ENCODE results near the gene SPSB3. TPM values are rescaled to one million over a fixed set of nuclear protein-coding genes. Genes with fewer than 3 reads are reported as not detected.
A peak's percentile ranks its signal among the peaks of the same experiment; 100 is the strongest.

Gene SPSB3
- total RNA-seq, 1 experiment from 2014 or later, result 21.1 TPM

GRCh38 chr16:1778200-1779179 is 3.9 kb downstream of the SPSB3 start:
- Histone ChIP-seq H3K4me1 (replicated peaks) (peaks cover 21% of the 10 kb centered on the region), H3K36me3 (peaks cover 67% of the 10 kb centered on the region), H3K27me3 (replicated peaks) (no peaks in the 10 kb centered on the region), H3K9me3 (replicated peaks) (no peaks in the 10 kb centered on the region), H3K27ac (no peak overlapping the region), H3K4me3 (no peak overlapping the region)
- DNase-seq (ENCODE audit: low read depth in 1 of 2, low spot score in 2 of 2), result no peak

GRCh38 chr16:1777375-1778199 is 4.8 kb downstream of the SPSB3 start:
- Histone ChIP-seq H3K9me3 (replicated peaks) (peaks cover 3% of the 10 kb centered on the region), H3K4me1 (replicated peaks) (peaks cover 21% of the 10 kb centered on the region), H3K27ac (no peak overlapping the region), H3K27me3 (replicated peaks) (no peaks in the 10 kb centered on the region), H3K4me3 (no peak overlapping the region), H3K36me3 (peaks cover 69% of the 10 kb centered on the region)
- DNase-seq (ENCODE audit: low read depth in 1 of 2, low spot score in 2 of 2), result no peak

GRCh38 chr16:1776991-1777374 is 5.4 kb downstream of the SPSB3 start:
- no peak for DNase-seq (ENCODE audit: low read depth in 1 of 2, low spot score in 2 of 2)
- Histone ChIP-seq H3K36me3 (peaks cover 71% of the 10 kb centered on the region), H3K9me3 (replicated peaks) (peaks cover 4% of the 10 kb centered on the region), H3K27ac (no peak overlapping the region), H3K27me3 (replicated peaks) (no peaks in the 10 kb centered on the region), H3K4me1 (replicated peaks) (peaks cover 23% of the 10 kb centered on the region), H3K4me3 (no peak overlapping the region)

GRCh38 chr16:1776672-1776955 is 5.8 kb downstream of the SPSB3 start:
- Histone ChIP-seq H3K36me3 (peaks cover 70% of the 10 kb centered on the region), H3K9me3 (replicated peaks) (peaks cover 4% of the 10 kb centered on the region), H3K27ac (no peak overlapping the region), H3K4me1 (replicated peaks) (peaks cover 22% of the 10 kb centered on the region), H3K27me3 (replicated peaks) (no peaks in the 10 kb centered on the region), H3K4me3 (no peak overlapping the region)
- no peak for DNase-seq (ENCODE audit: low read depth in 1 of 2, low spot score in 2 of 2)

- DNase-seq (ENCODE audit: low read depth in 1 of 2, low spot score in 2 of 2), result no peak
Measured at GRCh38 chr16:1775846-1776671, 6.3 kb downstream of the SPSB3 start.

GRCh38 chr16:1775006-1775845 is 7.1 kb downstream of the SPSB3 start:
- Histone ChIP-seq H3K27me3 (replicated peaks) (no peaks in the 10 kb centered on the region), H3K36me3 (peaks cover 81% of the 10 kb centered on the region), H3K27ac (no peak overlapping the region), H3K4me1 (replicated peaks) (peaks cover 29% of the 10 kb centered on the region), H3K4me3 (no peak overlapping the region), H3K9me3 (replicated peaks) (peaks cover 4% of the 10 kb centered on the region)
- DNase-seq (ENCODE audit: low read depth in 1 of 2, low spot score in 2 of 2), result no peak

More at GRCh38 chr16:1775846-1776671, 6.3 kb downstream of the SPSB3 start:
- H3K4me3 ChIP-seq, result no peak overlapping the region
- no peak overlapping the region for H3K27ac ChIP-seq
- peaks cover 73% of the 10 kb centered on the region for H3K36me3 ChIP-seq
- H3K4me1 ChIP-seq (replicated peaks), result peaks cover 21% of the 10 kb centered on the region
- H3K27me3 ChIP-seq (replicated peaks), result no peaks in the 10 kb centered on the region
- peaks cover 4% of the 10 kb centered on the region for H3K9me3 ChIP-seq (replicated peaks)

- no peak for DNase-seq (ENCODE audit: low read depth in 1 of 2, low spot score in 2 of 2)
- H3K36me3 ChIP-seq, result peaks cover 82% of the 10 kb centered on the region
- H3K27ac ChIP-seq, result no peak overlapping the region
- peaks cover 30% of the 10 kb centered on the region for H3K4me1 ChIP-seq (replicated peaks)
- no peaks in the 10 kb centered on the region for H3K27me3 ChIP-seq (replicated peaks)
- H3K9me3 ChIP-seq (replicated peaks), result peaks cover 4% of the 10 kb centered on the region
- H3K4me3 ChIP-seq, result peak overlapping the region; percentile 98
Measured at GRCh38 chr16:1774448-1774780, 8.0 kb downstream of the SPSB3 start.

- H3K36me3 ChIP-seq, result peaks cover 84% of the 10 kb centered on the region
- peak overlapping the region; percentile 98 for H3K4me3 ChIP-seq
- no peak overlapping the region for H3K27ac ChIP-seq
- no peaks in the 10 kb centered on the region for H3K27me3 ChIP-seq (replicated peaks)
- DNase-seq (ENCODE audit: low read depth in 1 of 2, low spot score in 2 of 2), result no peak
- H3K9me3 ChIP-seq (replicated peaks), result peaks cover 4% of the 10 kb centered on the region
- peaks cover 30% of the 10 kb centered on the region for H3K4me1 ChIP-seq (replicated peaks)
Measured at GRCh38 chr16:1773703-1774447, 8.5 kb downstream of the SPSB3 start.

GRCh38 chr16:1772908-1773702 is 9.3 kb downstream of the SPSB3 start, which contains the start of gene MRPS34:
Gene MRPS34 (minus strand): TSS chr16:1773134. CDS start chr16:1773119, 15 bp downstream.
- Histone ChIP-seq H3K4me1 (replicated peaks) (peaks cover 30% of the 10 kb centered on the region), H3K9me3 (replicated peaks) (peaks cover 4% of the 10 kb centered on the region), H3K27ac (peak within 1 kb of the TSS; percentile 55), H3K27me3 (replicated peaks) (no peaks in the 10 kb centered on the region), H3K4me3 (peak within 1 kb of the TSS; percentile 98), H3K36me3 (peaks cover 89% of the 10 kb centered on the region)
- peak; percentile 83 to 87 for DNase-seq (ENCODE audit: low read depth in 1 of 2, low spot score in 2 of 2)

- peak within 1 kb of the TSS; percentile 55 for H3K27ac ChIP-seq
- H3K9me3 ChIP-seq (replicated peaks), result peaks cover 4% of the 10 kb centered on the region
- H3K36me3 ChIP-seq, result peaks cover 89% of the 10 kb centered on the region
- peak within 1 kb of the TSS; percentile 98 for H3K4me3 ChIP-seq
- H3K4me1 ChIP-seq (replicated peaks), result peaks cover 30% of the 10 kb centered on the region
- peak in 1 of 2 experiments; percentile 47 for DNase-seq (ENCODE audit: low read depth in 1 of 2, low spot score in 2 of 2)
- no peaks in the 10 kb centered on the region for H3K27me3 ChIP-seq (replicated peaks)
Measured at GRCh38 chr16:1772362-1772907, 9.9 kb downstream of the SPSB3 start, which contains the start of gene EME2. Gene EME2 (plus strand): TSS chr16:1772810. CDS start chr16:1773228, 418 bp downstream.

- H3K9me3 ChIP-seq (replicated peaks), result peaks cover 4% of the 10 kb centered on the region
- H3K4me3 ChIP-seq, result peak overlapping the region; percentile 98
- no peaks in the 10 kb centered on the region for H3K27me3 ChIP-seq (replicated peaks)
- H3K36me3 ChIP-seq, result peaks cover 89% of the 10 kb centered on the region
- no peak for DNase-seq (ENCODE audit: low read depth in 1 of 2, low spot score in 2 of 2)
- H3K27ac ChIP-seq, result no peak overlapping the region
- H3K4me1 ChIP-seq (replicated peaks), result peaks cover 30% of the 10 kb centered on the region
Measured at GRCh38 chr16:1771864-1772361, 10.5 kb downstream of the SPSB3 start.

All from SJSA1 (cell line).